Tibial nerve (tissue), 4 donors: ENCODE data around the gene MAML2. TPM values are rescaled to one million over a fixed set of nuclear protein-coding genes. Genes with fewer than 3 reads are reported as not detected.

Source experiments
- DNase-seq, 2 donors: peaks; one replicate each; pipeline ENCODE4 v3.0.0-alpha.2; 2019; ENCODE audit warnings: low spot score in 2 of 2
- H3K27ac ChIP-seq, 4 donors: fragments of 200-600 bp; sonication (generic) in 3 of 4; one replicate each; pipeline ENCODE4 v1.5.1; 2017 to 2019; ENCODE audit warnings: mild to moderate bottlenecking in 1 of 4
- H3K27me3 ChIP-seq, 2 donors: fragments of 200-600 bp; sonication (generic) in 1 of 2; one replicate each; pipeline versions ENCODE4 v1.5.1 to v1.6.0; 2017 to 2019
- H3K36me3 ChIP-seq, 3 donors: fragments of 200-600 bp; sonication (generic); one replicate each; pipeline ENCODE4 v1.5.1; 2018 to 2019
- H3K4me1 ChIP-seq, 4 donors: fragments of 200-600 bp; sonication (generic) in 3 of 4; one replicate each; pipeline ENCODE4 v1.5.1; 2017 to 2019
- H3K4me3 ChIP-seq, 4 donors: fragments of 200-600 bp; sonication (generic) in 3 of 4; one replicate each; pipeline ENCODE4 v1.5.1; 2017 to 2019; ENCODE audit warnings: mild to moderate bottlenecking in 1 of 4, moderate library complexity in 1 of 4
- H3K9me3 ChIP-seq, 4 donors: fragments of 200-600 bp; sonication (generic) in 3 of 4; one replicate each; pipeline ENCODE4 v1.5.1; 2017 to 2019
- CTCF ChIP-seq, 5 experiments: fragments of 200-600 bp in 3 of 5; fragments of 450-650 bp in 2 of 5; sonication (generic) in 3 of 5; IDR thresholded peaks; one replicate each; pipeline ENCODE4 v1.5.1; 2016 to 2019; ENCODE audit warnings: antibody characterized with exemption in 5 of 5, mild to moderate bottlenecking in 3 of 5, moderate library complexity in 2 of 5
- EP300 ChIP-seq, 2 donors: sonication (generic); formaldehyde crosslinking; IDR thresholded peaks; one replicate each; pipeline ENCODE4 v1.6.1; 2017; ENCODE audit warnings: antibody characterized with exemption in 2 of 2, mild to moderate bottlenecking in 1 of 2
- POLR2A ChIP-seq, 2 donors: fragments of 450-650 bp; IDR thresholded peaks; one replicate each; pipeline ENCODE4 v1.6.1; 2017; ENCODE audit warnings: antibody characterized with exemption in 2 of 2, mild to moderate bottlenecking in 2 of 2, moderate library complexity in 2 of 2
- WGBS, 2 donors: methylation state at CpG; one replicate each; pipeline ENCODE4 v1.1.5; 2018; 5-methylcytosine and 5-hydroxymethylcytosine counted together
- total RNA-seq, 4 donors: library from RNA; depleted of rRNA; stranded (reverse); fragments of >200 nt; gene quantifications; one replicate each; pipeline ENCODE4 v1.1.0, GENCODE V29; 2016

The MAML2 gene
- total RNA-seq, 4 donors from 2014 or later, result 20.5 to 38.4 (median 27.9) TPM

GRCh38 chr11:96116376-96116775 lies 226.6 kb downstream of the MAML2 start:
- no peak for DNase-seq
- no peaks in the 10 kb centered on the region for H3K36me3 ChIP-seq
- H3K9me3 ChIP-seq, result no peaks in the 10 kb centered on the region
- H3K4me1 ChIP-seq, result peaks cover 0 to 33% (median 9%) of the 10 kb centered on the region in 4 donors
- no peak overlapping the region for H3K4me3 ChIP-seq
- no peaks in the 10 kb centered on the region for H3K27me3 ChIP-seq
- no peak for TF ChIP-seq CTCF (IDR thresholded peaks at IDR 0.05)
- TF ChIP-seq POLR2A (IDR thresholded peaks at IDR 0.05), result no peak
- no peak for TF ChIP-seq EP300 (IDR thresholded peaks at IDR 0.05)
- H3K27ac ChIP-seq, result no peak overlapping the region
- WGBS, 2 donors, result 93 to 96% methylated on average over 3 of the region's 3 CpGs

GRCh38 chr11:96114178-96115064 lies 228.6 kb downstream of the MAML2 start:
- no peak overlapping the region for H3K4me3 ChIP-seq
- peaks cover 0 to 33% (median 9%) of the 10 kb centered on the region in 4 donors for H3K4me1 ChIP-seq
- H3K27me3 ChIP-seq, result no peaks in the 10 kb centered on the region
- WGBS, 2 donors, result 88 to 90% methylated on average over 5 of the region's 5 CpGs
- no peaks in the 10 kb centered on the region for H3K9me3 ChIP-seq
- TF ChIP-seq CTCF (IDR thresholded peaks at IDR 0.05), result no peak
- TF ChIP-seq POLR2A (IDR thresholded peaks at IDR 0.05), result no peak
- no peak for TF ChIP-seq EP300 (IDR thresholded peaks at IDR 0.05)
- no peak for DNase-seq
- peak overlapping the region in 2 of 4 donors; percentile 83 to 86 for H3K27ac ChIP-seq
- no peaks in the 10 kb centered on the region for H3K36me3 ChIP-seq

- H3K36me3 ChIP-seq, result no peaks in the 10 kb centered on the region
- H3K4me3 ChIP-seq, result no peak overlapping the region
- DNase-seq, result no peak
- no peaks in the 10 kb centered on the region for H3K27me3 ChIP-seq
- WGBS, 2 donors, result 12 to 17% methylated on average over 4 of the region's 4 CpGs
- H3K4me1 ChIP-seq, result peaks cover 0 to 33% (median 9%) of the 10 kb centered on the region in 4 donors
- H3K27ac ChIP-seq, result peak overlapping the region; percentile 34 to 86 (median 64)
- H3K9me3 ChIP-seq, result no peaks in the 10 kb centered on the region
- no peak for TF ChIP-seq POLR2A (IDR thresholded peaks at IDR 0.05)
- no peak for TF ChIP-seq CTCF (IDR thresholded peaks at IDR 0.05)
- no peak for TF ChIP-seq EP300 (IDR thresholded peaks at IDR 0.05)
Observed at GRCh38 chr11:96113193-96113681, 229.8 kb downstream of the MAML2 start.

- no peak overlapping the region for H3K4me3 ChIP-seq
- H3K27ac ChIP-seq, result peak overlapping the region; percentile 34 to 86 (median 64)
- no peaks in the 10 kb centered on the region for H3K9me3 ChIP-seq
- no peaks in the 10 kb centered on the region for H3K27me3 ChIP-seq
- peaks cover 0 to 33% (median 9%) of the 10 kb centered on the region in 4 donors for H3K4me1 ChIP-seq
- 78 to 79% methylated on average over 5 of the region's 5 CpGs for whole genome bisulfite sequencing, 2 donors
- no peak for DNase-seq
- TF ChIP-seq CTCF (IDR thresholded peaks at IDR 0.05) (no peak), EP300 (IDR thresholded peaks at IDR 0.05) (no peak), POLR2A (IDR thresholded peaks at IDR 0.05) (no peak)
- H3K36me3 ChIP-seq, result no peaks in the 10 kb centered on the region
Observed at GRCh38 chr11:96112192-96113128, 230.5 kb downstream of the MAML2 start.
